ENCODE measurements around the gene LIMK1.

GRCh38 chr7:74149603-74150002 is 66.0 kb downstream of the LIMK1 start:
- no peak for TF ChIP-seq POLR2AphosphoS5 (IDR thresholded peaks at IDR 0.05; ENCODE audit: low read depth, low read length)
- no peak for TF ChIP-seq POLR2A (IDR thresholded peaks at IDR 0.05; ENCODE audit: low read depth, low read length)
